GM19468 (cell line): Measurements from ENCODE around the gene HDHD2.
A peak's percentile ranks its signal among the peaks of the same experiment; 100 is the strongest.

Source experiments
- ATAC-seq: cut with Tn5 transposase; IDR thresholded peaks from one replicate; pipeline ENCODE4 v1.9.1; 2021; ENCODE audit warnings: mild to moderate bottlenecking, moderate library complexity, moderate number of reproducible peaks; ENCODE audit not compliant: unreplicated experiment; ENCODE audit errors: extremely low read depth

HDHD2 gene

DNA sequence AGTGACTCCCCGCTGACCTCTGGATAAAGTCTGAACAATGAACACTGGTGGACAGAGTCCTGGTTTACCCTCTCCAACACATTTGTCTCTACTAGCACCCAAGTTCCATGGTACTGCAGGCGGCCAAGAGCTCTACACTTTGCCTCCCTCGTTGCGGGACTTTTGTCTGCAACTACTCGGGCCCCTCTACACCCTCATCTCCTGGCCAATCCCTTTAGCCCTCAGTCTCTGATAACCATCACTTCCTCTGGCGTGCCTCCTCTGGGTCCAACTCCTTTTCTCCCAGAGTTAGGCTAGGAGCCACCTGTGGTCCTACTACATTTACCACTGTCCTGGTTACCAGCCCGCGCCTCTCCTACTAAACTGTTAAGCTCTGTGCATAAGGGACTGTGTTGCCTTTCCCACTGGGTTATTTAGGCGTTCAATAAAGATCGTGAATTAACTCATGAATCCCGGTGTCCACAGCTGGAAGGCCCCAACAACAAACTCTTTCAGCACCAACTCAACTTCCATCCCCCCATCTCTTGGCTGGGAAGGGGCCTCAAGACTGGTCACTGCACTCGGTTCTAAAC is 757 bp downstream of the HDHD2 start:
- no peak for ATAC-seq

- no peak for ATAC-seq
Measured at GRCh38 chr18:47146206-47146605, 4.1 kb downstream of the HDHD2 start.

DNA sequence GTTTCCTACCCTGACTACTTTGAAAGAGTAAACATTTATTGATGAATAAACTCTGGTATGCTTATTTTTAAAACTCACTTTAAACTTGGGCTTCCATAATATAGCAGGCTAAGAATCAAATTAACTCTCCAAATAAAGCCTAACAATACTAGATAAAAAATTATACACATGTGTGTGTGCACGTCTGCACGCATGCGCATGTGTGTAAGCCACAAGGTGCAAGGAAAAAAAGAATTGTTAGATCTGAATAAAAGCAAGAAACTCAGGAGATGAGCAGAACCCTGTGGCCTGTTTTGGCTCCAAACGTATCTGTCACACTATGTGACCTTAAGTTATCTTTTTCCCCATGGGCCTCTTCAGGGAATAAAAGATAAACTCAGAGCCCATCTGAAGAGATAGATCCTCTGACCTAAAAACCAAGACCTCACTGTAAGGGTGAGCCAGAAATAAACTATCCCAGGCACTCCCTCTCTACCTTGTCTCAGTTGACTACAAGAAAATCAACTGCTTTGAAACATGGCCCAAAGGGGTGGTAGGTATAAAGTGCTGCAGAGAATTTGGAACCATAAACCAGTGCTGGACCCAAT is 6.3 kb downstream of the HDHD2 start:
- ATAC-seq, result no peak

DNA sequence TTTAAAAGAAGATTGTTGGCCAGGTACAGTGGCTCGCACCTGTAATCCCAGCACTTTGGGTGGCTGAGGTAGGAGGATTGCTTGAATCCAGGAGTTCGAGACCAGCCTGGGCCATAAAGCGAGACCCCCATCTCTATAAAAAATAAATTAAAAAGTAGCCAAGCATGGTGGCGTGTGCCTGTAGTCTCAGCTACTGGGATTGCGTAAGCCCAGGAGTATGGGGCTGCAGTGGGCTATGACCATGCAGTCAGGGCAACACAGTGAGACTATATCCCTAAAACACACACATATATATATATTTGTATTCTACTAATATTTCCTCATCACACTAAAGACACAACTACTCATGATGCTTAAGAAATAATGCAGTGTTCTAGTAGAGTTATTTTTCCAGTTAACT is 7.1 kb downstream of the HDHD2 start:
- ATAC-seq, result no peak

DNA sequence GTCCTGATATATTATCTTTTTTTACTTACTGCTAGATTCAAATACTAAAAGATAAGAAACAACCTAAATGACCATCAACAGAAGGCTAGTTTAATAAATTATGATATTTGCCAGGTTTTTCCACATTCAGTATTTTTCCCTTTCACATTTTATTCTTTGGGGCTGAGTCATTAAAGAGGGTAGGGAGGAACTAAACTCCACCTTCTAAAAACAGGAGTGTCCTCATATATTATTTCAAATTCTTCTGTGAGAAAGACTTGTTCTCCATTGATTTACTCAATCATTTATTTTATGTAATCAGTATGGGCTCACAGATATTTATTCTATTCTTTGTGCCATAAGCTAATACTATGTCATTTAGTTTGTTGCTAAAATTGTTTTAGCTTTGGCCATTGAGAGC is 9.0 kb downstream of the HDHD2 start:
- ATAC-seq, result no peak

DNA sequence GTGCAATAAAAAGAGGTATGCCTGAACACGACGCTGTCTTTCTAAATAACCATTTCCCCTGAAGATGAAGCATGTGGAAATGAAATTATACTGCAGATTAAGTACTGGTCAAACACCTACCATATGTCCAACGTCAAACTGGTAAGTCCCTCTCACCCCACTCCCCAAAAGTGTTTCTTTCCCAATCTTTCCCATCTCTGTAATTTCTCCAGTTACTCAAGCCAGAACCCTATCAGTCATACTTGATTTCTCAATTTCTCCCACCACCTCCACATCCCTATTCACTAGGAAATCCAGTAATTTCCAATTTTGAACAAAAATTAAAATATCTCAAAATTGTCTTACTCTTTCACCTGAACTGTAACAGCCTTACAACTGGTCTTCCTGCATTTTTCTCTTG is 29.2 kb downstream of the HDHD2 start:
- ATAC-seq, result no peak

GRCh38 chr18:47120428-47120827 is 29.9 kb downstream of the HDHD2 start:
- ATAC-seq, result peak; percentile 59

- no peak for ATAC-seq
Measured at GRCh38 chr18:47118981-47119380, 31.3 kb downstream of the HDHD2 start.

DNA sequence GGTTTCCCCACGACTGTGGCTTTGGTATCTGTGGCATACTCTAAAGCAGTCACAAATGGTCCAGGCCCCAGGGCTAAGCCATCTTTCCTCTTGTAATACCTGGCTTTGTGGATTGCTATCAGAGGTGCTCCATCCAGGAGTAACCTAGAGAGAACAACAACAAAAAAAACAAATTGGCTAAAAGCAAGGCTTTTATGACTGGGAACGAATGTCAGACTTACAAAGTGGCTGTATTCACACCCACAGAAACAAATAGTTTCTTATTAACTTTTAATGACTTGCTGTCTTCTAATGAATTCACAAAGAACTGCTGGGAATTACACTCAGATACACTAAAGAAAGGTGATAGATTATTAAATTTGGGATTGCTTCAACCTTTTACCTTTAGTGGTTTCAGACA is 35.1 kb downstream of the HDHD2 start:
- ATAC-seq, result no peak

- ATAC-seq, result no peak
Measured at GRCh38 chr18:47113796-47114540, 36.3 kb downstream of the HDHD2 start.

GRCh38 chr18:47110492-47111274 is 39.6 kb downstream of the HDHD2 start:
- ATAC-seq, result no peak

DNA sequence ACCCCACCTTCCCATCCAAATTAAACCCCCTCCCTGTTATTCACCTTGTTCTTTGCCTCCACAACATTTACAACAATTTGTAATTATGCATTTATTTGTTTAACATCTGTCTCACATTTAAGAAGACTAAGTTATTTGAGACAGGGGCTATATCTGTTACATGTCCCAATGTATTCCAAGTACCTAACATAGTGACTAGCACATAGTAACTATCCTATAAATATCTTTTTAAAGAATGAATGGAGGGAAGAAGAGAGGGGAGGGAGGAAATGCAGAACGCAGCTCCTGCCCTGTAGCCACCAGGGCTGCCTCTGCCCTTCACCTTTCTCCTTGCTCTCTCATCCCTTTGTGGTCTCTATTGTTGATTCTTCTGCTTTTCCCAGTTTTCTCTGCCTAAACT is 40.6 kb downstream of the HDHD2 start:
- no peak for ATAC-seq

GRCh38 chr18:47108998-47109405 is 41.3 kb downstream of the HDHD2 start:
- ATAC-seq, result no peak

DNA sequence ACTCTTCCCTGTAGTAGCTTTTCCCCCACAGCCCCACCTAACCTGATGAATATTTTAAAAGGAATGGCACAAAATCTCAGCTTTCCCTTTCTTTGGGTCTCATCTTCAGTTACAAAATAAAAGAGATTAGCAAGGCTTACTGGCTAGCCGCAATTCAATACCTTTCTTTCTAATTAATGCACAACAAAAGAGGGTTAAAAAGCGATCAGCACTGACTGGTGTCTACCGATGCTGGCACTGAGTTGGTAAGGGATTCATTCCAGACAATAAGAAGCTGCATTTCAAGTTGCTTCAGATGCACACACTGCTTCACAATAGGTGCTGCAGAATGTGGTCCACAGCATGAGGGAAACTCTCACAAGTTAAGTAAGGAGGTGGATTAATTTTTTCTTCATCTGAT is 41.9 kb downstream of the HDHD2 start:
- no peak for ATAC-seq

DNA sequence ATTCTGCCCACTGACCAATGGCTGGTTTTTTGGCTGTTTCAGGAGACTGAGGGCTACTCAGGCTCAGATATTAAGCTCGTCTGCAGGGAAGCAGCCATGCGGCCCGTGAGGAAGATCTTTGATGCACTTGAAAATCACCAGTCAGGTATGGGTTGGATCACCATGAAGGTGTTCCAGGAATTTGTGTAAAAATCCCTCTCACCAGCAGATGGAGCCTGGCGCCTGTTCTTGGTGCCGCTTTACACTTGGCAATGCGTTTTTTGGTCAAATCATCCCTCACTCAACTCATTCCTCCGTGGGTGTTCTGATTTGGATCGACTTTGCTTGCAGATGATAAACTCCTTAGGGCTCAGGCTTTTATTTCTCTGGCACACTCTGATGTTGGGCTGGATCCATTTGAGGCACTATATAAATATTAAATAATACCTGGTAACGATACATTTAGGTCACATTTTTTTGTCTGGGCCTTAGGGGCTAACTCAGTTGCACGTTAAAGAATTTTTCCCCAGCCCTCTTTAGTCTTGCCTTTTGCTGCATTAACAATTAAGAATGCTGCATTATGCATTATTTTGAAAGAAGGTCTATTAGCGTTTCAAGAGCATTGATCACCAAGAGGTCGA is 50.0 kb downstream of the HDHD2 start:
- ATAC-seq, result no peak

GRCh38 chr18:47095810-47096209 is 54.5 kb downstream of the HDHD2 start:
- no peak for ATAC-seq

- ATAC-seq, result no peak
Measured at GRCh38 chr18:47087676-47088075, 62.6 kb downstream of the HDHD2 start.

DNA sequence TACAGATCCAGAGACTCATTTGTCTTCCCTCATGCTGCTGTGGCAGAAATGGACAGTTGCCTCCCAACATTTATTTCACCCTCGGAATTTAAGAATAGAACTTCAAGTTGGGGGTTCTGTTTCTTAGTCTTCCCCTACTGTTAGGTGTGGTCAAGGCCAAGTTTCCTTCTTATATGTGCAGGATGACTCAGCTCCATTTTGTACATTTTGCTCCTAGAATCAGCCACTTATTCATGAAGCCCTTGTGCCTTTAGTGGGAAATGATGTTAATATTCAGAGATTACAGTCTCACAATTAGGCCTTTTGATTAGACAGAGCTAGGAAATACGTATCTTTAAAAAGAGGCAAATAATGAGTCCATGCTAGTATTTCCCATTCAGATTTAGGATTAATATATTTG is 68.7 kb downstream of the HDHD2 start:
- ATAC-seq, result no peak

DNA sequence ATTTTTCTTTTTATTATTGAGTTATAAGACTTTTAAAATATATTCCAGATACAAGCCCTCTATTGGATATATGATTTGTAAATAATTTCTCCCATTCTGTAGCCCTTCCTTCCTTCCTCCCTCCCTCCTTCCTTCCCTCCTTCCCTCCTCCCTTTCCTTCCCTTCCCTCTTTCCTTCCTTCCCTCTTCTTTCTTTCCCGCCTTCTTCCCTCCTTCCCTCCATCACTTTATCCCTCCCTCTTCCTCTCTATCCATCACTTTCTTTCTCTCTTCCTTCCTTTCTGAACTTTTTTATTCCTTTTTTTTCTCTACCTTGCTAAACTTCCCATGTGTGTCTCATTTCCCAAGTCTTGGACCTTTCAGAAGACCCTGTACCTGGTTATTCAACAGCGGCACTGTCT is 69.4 kb downstream of the HDHD2 start:
- no peak for ATAC-seq

DNA sequence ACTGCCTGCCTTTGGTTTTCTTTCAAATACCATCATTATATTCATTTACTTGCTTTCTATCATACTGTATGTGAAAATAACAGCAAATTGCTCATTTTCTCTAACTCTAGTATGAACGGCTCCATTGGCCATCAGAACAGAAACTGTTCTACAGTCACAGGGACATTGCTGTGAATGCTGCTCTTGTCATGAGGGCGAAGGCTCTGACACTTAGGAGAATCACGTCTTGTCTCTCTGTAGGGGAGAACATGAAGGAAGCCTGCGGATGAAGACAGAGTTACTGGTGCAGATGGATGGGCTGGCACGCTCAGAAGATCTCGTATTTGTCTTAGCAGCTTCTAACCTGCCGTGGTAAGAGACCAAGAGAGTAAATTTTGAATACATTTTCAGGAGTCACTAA is 73.2 kb downstream of the HDHD2 start:
- ATAC-seq, result no peak
